ENCODE data around the gene CMTM6.

GRCh38 chr3:32443478-32443877 is 59.2 kb downstream of the CMTM6 start:
- no peak for TF ChIP-seq FOXJ3 (CRISPR knock-in tag; IDR thresholded peaks at IDR 0.05)
- TF ChIP-seq ELF1 (IDR thresholded peaks at IDR 0.05): no peak
- no peak for TF ChIP-seq REST (IDR thresholded peaks at IDR 0.05; ENCODE audit: low read depth, low read length)
